Anterior cingulate cortex (tissue), 58 donors: ENCODE results near the gene SCAPER.

Source experiments
- DNase-seq, 58 donors: peaks; one replicate each; lab custom pipeline; 2025; lab: John Stamatoyannopoulos, UW

The SCAPER gene

GRCh38 chr15:76588811-76589747, 316.1 kb downstream of the SCAPER start:
- DNase-seq, result no peak

GRCh38 chr15:76585576-76585897, 319.6 kb downstream of the SCAPER start:
- no peak for DNase-seq

DNA sequence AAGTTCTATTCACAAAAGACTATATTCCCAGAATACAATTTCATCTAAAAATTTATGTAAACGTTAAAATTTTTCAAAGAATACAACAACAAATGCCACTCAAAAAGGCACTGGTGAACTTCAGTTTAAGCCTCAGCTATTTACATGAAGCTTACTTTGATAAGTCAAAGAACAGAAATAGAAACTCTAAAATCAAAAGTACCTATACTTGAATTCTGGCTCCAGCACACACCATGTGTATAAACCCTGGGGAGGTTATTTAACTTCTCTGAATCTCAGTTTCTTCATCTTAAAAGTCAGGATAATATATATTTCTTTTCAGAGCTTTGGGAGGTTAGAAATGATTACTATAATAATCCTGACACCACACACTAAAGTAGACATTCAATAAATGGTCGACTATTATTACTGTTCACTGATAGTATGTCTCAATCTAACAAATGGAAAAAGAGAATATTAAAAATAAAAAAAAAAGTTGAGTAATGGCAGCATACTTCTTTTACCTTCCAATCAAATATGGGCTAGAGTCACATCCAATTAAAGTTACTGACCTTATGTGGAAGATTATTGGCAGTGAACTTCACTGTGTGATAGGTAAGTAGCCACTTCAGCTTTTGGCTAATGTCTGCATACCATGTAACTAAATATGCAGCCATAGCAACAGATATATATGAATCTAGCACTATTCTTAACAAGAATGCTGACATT, 320.1 kb downstream of the SCAPER start:
- no peak for DNase-seq

DNA sequence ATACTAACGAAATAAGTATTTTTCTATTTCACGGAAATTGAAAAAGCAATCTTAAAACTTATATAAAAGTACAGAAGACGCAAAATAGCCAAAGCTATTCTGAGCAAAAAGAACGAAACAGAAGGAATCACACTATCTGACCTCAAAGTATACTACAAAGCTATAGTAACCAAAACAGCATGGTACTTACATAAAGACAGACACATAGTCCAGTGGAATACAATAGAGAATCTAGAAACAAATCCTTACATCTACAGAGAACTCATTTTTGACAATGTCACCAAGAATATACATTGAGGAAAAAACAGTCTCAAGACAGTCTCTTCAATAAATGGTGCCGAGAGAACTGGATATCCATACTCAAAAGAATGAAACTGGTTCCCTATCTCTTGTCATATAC, 322.6 kb downstream of the SCAPER start:
- DNase-seq, result no peak

DNA sequence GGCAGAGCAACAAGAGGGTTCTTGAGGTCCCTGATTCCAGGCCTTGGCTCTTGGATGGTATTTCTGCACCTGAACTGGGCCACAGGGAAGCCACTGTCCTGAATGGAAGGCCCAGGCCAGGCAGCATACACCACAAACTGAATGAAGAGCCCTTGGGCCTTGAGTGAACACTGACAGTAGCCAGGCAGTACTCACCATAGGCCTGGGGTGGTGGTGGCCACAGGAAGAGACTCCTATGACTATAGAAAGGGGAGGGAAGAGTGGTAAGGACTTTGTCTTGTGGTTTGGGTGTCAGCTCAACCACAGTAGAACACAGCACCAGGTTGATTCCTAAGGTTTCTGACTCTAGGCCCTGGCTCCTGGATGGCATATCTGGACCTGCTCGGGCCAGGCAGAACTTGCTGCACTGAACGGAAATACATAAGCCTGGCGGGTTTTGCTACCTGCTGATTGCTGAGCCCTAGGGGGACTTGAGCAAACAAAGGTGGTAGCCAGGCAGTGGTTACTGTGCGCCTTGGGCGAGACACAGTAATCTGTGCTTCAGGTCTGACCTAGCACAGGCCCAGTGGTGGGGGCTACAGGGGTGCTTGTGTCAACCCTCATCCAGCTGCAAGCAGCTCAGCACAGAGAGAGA, 327.1 kb downstream of the SCAPER start:
- DNase-seq, result no peak

DNA sequence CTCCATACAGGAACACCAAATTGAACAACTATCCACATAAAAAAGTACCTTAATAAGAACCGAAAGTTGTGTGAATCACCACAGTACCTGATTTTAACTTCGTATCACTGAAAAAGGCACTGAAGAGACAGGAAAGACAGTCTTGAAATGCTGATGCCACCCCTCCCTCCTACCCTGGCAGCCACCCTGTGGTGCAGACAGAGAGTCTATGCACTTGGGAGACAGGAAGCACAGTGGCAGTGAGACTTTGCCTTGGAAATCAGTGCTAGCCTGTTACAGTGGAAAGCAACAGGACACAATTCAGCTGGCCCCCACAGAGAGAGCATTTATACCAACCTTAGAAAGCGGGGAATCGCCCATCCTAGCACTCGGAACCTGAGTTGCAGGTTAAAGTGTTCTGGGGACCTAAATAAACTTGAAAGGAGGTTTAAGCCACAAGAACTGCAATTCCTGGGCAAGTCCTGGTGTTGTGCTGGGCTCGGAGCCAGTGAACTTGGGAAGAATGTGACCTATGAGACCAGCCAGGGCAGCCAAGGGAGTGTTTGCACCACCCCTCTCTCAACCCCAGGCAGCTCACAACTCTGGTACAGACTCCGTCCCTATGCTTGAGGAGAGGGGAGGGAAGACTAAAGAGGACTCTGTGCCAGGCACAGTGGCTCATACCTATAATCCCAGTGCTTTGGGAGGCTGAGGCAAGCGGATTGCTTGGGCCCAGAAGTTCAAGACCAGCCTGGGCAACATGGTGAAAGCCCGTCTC, 328.4 kb downstream of the SCAPER start:
- DNase-seq, result peak in 14 of 58 donors; percentile 2 to 49 (median 8)

- DNase-seq, result no peak
Observed at GRCh38 chr15:76575679-76576078, 329.5 kb downstream of the SCAPER start.

DNA sequence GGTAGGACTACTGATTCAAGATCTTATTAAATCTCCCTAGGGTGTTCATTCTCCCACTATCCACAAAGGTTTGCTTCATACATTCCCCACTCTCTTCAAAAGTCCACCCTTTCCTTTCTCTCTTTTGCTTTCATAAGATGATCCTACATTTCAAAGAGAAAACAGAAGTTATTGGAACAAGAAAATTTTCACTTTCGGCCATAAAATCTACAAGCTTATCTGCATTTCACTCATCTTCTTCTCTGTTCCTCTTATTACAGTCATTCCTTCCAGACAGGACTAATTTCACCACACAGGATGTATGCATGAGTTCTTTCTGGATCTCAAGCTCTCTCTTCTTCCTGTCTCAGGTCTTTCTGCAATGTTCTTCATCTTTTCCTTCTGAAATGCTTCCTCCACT, 329.9 kb downstream of the SCAPER start:
- no peak for DNase-seq

DNA sequence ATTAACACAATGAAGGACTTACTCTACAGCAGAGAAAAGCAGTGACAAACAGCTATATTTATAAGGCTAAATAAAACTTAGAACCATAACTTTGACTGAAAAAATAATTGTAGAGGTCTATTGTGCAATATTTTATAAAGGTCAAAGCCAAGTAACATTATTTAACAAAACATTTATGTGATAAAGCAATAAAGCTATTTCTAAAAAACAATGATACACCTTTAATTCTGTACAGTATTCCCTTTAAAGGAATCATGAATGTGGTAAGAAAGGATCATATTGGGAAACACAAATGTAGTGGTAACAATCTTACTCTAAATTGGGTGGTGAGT, 332.2 kb downstream of the SCAPER start:
- DNase-seq, result no peak

GRCh38 chr15:76566276-76566675, 338.9 kb downstream of the SCAPER start:
- DNase-seq, result peak in 1 of 58 donors; percentile 25

- no peak for DNase-seq
Observed at GRCh38 chr15:76565366-76565765, 339.8 kb downstream of the SCAPER start.

GRCh38 chr15:76555247-76555646, 349.9 kb downstream of the SCAPER start:
- no peak for DNase-seq

DNA sequence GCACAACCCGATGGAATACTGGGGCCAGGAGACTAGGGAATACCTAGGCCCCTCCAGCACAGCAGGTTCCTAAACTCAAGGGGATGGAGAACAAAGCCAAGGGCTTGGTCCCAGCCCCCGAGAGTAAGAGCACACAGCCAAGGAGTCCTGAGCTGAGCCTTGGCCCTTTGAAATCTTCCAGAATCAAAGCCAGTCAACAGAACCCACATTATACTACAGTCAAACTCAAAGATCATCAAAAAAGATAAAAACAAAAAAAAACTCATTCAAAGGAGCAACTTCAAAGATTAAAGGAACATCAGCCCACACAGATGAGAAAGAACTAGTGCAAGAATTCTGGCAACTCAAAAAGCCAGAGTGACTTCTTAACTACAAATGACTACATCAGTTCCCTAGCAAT, 351.6 kb downstream of the SCAPER start:
- no peak for DNase-seq

DNA sequence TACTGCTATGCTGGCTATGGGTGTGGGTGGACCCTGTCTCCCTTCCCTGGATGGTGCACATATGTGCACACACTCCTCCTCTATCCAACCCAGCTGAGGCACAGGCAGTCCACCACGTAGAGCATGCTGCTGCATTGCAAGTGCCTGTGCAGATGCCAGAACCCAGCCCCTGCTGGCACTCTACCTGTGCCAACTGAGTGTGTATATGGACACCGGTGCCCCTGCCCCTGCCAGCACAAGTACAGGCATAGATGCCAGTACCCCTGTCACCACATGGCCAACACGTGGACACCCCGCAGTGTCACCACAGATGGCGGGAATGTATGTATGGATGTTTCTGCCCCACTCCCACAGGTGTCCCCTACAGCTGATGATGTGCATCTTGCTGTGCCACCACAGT, 352.0 kb downstream of the SCAPER start:
- no peak for DNase-seq

- no peak for DNase-seq
Observed at GRCh38 chr15:76546805-76547204, 358.3 kb downstream of the SCAPER start.

- no peak for DNase-seq
Observed at GRCh38 chr15:76533995-76534394, 371.1 kb downstream of the SCAPER start.

GRCh38 chr15:76533060-76533820, 371.9 kb downstream of the SCAPER start:
- DNase-seq, result no peak

GRCh38 chr15:76529911-76530310, 375.2 kb downstream of the SCAPER start:
- DNase-seq, result no peak

DNA sequence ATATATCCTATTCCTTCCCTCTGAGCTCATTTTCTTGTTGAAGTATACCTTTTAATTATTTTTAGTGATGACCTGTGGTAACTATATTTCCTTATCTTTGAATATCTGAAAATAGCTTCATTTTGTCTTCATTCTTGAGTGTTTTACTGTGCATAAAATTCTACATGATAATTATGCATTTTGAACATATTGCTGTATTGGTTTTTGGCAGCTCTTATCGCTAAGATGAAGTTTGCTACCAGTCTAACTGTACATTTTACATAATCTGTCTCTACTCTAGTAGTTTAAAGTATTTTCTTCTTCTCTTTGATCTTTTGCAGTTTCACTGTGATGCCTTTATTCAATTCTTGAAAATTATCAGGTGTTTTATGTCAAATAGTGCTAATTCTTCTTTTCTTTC, 379.0 kb downstream of the SCAPER start:
- no peak for DNase-seq

DNA sequence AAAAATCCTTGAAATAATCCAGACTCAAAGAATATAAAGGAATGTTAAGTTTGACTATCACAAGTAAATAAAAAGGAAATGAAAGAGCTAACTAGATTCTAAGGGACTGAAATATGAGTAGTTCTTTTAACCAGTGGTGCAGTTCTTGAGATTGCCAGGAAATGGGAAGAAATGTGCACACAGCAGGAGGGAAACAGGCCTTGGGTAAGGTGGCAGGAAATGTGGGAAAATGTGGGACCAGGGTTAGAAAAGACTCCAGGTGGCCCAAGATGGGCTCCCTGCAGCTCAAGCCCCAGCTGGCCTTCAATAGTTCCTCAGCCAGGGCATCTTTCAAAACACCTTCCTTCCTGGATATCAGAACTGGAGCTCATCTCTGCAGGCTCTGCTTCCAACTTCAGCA, 387.2 kb downstream of the SCAPER start:
- DNase-seq, result no peak
